ENCODE data around the gene RABGGTA.

RABGGTA gene

DNA sequence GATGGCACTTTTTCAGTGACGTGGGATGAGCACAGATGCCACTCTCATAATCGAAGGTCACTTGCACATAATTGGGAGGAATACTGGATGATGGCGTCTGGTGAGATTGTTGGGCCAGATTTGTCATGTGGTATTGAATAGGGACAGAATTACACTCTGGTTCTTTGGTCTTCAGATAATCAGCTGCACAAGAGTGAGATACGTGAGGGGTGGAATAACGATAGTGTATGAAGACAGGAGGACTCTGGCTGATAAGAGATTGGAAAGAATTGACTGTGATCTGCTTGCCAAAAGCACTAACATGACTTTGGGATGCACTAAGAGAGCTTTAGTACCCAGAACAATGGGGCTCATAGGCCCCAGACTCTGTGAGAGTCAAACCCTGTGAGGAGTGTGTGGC lies 7.0 kb upstream of the RABGGTA start:
- DNase-seq = no peak

DNA sequence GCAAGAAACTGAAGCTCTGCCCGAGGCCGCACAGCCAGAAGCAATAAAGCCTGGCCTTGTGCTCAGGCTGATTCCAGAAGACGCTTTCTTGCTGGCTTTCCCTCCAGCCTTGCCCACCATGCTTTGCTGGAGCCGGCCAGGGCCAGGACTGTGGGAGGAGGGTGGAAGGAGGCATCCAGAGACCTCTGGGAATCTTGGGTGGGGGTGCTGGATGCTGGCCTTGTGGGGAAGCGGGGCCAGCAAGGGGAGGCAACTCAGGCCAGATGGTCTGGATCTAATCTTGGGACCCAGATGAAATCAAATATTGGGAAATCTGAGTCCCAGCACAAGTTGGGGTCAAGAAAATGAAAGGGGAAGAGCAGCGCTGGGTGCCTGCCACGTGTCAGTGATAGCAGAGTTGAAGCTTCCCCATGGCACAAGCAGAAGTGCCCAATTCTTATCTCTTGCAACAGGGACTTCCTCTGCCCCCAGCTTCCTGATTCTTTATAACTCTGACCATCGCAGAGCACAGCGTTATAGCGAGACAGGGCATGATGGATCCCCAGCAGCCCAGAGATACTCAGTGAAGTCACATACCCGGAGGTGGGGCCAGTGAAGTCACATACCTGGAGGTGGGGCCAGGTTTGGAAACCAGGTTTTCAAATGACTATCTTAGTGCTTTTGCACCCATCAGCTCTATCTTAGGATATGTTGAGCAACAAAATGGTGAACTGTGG lies 6.4 kb upstream of the RABGGTA start:
- no peak for DNase-seq

DNA sequence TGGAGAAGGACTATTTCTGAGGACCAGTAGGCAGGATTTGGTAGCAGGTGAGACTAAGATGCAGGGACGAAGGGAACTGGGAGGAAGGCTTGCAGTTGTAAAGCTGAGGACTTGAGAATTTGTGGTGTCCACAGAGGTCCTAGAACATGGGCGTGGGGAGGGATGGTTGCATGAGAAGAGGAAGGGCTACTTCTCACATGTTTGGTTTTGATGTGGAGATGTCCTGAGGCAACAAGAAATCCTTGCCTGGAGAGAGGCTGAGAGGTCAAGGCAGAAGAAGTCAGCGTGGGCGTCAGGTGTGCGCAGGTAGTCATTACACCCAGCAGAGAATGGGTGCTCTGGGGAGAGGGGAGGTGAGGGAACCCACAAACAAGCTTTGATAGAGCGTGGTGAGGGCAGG lies 5.7 kb upstream of the RABGGTA start:
- DNase-seq = no peak

DNA sequence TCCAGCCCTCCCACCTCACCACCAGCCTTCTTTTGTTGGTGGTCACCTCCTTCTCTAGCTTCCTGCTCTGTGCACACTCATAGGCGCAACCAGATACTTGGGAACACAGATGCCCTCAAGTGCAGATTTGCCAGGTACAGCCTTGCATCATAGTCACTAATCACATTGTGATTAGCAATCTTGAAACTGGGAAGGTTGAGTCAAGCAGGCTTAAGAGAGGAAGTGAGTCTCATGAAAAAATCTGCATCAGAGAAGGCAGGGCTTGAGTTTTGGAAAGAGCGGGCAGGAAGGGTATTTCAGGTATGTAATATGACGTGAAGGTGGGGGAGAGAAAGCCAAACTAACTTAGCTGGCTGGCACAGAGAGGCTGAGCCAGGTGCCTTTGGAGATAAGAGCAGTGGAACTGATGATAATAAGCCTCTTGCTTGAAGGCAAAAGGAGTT lies 2.7 kb upstream of the RABGGTA start:
- peak; percentile 55 for DNase-seq

DNA sequence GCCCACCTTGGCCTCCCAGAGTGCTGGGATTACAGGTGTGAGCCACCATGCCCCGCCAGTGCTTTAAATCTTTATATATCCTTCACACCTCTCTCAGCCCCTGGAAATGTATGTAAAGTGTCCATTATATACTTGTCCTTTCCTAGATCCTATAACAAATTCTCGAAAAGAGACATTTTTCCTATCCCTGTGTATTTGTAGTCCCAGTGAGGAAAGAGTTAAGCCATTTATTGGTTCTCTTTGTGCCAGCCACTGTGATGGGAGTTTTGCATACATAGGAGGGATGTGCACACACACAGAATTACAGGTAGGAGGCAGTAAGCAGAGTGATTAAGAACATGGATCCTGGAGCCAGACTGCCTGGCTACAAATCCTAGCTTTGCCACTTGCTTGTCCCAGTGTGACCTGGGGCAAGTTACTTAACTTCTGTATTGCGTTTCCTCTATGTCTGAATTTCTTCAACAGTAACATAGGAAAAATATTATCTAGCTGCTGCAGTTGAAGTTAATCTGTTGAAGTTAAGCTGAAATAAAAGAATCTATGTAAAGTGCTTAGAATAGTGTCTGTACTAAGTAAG lies 2.1 kb upstream of the RABGGTA start:
- DNase-seq = no peak

DNA sequence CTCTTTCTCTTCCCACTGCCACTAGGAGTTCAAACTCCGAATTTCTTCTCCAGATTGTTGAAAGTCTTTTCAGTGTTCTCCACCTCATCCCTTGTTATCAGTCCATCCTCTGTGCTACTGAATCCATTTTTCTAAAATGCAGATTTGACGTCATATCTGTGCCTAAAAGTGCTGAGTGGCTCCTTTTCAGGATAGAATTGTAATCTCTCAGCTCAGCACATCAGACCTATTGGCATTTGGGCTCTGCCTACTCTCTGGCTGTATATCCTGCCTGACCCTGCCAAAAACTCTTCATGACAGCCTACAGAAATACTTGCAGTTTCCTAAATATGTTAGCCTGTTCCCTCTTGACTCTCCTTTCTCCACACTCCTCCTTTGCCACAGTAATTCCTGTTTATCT lies 1.1 kb upstream of the RABGGTA start:
- DNase-seq = no peak

DNA sequence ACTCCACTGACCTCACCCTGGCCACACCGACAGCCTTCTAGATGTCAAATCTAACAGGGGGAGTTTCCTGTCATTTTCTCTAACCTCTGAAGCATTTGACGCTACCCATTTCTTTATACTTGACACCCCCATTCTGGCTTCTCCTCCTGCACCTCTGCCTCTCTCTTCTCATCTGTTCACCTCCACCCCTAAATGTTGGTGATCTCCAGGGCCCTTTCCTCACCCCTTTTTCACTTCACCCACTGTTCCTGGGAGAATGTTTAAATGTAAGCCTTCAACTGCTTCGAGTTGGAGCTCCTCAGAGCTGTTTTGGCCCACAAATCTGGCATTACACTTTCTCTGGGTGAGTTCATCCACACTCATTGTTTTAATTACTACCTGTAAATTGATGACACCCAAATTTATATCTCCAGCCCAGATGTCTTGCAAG lies 452 bp upstream of the RABGGTA start:
- DNase-seq = no peak

DNA sequence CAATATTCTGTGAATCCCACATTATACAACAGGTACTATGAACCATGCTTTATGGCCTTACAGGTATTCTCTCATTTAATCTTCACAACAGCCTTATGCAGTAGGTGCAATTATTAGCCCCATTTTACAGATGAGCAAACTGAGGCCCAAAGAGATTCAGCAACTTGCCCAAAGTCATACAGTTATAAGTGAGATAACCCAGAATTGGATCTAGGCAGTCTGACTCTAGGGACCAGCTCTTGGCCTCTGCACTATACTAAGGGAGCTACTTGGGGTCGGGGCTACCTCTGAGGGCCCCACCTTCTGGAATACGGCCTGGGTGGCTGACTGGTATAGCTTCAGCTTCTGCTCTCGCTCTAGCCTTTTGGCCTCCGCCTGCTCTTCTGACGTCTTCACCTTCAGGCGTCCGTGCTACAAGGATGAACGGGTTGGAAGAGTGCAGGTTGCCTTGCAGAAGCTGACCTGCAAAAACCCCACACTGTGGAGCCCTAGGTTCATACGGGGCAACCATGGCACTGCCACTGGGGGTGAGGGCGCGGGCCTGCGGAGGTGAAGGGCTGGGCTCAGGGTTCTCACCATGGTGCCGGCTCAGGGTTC lies 762 bp downstream of the RABGGTA start:
- DNase-seq = no peak

DNA sequence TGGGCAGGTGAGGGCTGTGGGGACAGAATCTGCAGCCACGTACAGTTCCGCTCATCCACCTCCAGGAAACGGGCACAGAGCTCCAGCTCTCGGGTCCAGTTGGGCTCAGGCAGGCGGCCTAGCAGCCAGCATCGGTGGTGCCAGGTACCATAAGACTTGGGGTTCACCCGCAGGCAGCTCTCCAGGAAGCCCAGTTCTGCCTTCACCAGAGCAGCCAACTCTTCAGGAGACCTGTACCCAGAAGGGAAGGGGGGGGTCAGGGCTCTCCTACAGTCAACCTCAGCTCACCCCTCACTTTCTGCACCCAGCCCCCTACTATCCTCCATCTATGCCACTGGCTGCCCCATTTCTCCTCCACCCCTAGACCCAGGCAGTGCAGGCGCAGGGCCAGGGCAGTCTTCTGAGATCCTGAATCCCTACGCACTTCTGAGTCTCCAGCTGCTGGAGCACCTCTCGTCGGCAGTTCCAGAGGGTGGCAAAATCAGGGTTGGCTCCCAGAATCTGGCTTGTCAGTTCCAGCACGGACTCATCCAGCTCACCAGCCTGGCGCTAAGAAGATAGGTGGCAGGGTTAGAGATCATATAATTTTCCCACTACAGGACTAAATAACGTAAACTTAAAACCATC lies 1.4 kb downstream of the RABGGTA start:
- no peak for DNase-seq

DNA sequence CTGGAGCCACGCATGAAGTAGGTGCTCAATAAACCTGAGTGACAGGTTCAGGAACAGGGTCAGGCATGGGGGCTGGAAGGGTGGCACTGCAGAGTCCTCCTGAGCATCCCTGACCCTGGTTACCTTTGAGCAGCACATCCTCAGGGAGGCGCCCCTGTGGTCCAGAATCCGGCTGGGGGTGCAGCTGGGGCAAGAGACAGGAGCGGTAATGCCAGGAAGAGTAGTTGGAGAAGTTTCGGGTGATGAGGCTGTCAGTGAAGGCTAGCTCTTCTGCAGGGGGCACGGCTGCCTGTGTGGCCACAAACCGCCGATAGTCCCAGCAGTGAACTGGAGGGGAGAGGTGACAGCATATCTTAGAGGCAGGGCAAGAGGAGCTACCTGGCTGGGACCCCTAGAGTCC lies 2.0 kb downstream of the RABGGTA start:
- DNase-seq = no peak

DNA sequence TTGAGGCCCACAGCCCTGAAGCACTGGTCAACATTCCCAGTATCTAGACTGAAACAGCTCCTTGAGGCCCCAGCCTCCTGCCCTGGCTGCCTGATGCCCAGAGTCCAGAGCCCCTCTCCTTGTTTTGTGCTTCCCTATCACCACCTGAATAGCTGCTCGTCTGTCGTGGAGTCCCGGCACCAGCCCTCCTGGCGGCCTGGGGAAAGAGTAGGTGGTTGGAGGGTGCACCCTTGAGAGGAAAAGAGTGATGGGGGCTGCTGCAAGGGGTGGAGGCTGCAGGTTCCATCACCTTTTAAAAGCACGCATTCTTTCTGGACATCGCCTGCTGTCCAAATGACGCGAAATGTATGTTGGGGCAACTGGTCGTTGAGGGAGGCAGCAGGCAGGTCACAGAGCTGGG lies 3.2 kb downstream of the RABGGTA start:
- no peak for DNase-seq

DNA sequence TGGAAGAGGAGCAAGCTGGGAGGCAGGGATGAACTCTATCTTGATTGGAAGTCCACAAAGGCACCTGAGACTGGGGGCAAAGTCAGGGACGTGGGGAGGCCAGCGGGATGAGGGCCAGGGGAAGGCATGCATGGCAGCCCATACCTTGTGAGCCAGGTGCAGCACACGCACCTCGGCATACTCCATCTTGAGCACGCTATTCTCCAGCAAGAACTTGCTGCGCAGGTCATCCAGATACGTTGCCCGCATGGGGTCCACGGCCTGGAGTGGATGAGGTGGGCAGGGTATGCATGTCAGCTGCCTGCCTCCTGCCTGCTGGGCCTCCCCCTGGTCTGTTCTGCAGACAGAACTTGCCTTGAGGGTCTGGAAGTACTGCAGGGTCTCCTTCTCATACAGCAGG lies 3.9 kb downstream of the RABGGTA start:
- no peak for DNase-seq

DNA sequence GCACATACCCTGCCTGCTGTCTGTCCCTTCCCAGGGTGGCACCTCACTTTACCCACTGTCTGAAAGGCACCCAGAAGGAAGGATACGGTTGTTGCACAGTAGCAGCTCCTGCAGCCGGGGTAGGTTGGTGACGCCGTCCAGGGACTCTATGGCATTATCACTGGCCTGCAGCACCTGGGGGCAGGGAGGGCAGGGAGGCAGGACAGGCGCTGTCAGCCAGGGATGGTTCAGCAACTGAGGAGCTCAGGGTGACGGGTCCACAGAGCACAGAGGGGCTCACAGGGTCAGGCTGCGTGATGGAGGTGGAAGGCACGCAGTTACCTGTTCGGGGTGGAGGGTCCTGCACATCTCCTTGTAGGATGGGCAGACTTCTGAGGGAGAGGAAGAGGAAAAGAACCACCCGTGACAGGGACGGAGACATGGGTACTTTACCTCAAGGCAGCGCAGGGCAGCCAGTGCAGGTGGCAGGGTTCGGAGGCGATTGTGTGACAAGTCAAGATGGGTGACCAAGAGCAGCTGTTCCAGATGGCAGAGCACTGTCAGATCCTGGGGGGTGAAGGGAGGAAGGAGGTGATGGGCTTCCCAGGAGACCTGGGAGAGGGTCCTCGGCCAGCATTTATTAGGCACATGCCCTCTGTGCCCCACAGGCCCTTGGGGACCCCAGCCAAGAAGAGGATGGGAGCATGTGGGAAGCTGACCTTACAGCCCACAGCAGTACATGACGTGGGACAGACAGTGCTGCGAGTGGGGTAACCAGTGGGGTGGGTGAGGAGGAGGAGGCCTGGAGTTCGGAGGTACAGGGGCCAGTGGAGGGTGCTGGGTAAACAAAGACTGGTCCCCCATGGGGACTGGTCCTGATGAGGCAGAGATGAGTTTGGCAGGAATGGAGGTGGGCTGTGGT lies 4.8 kb downstream of the RABGGTA start:
- no peak for DNase-seq

DNA sequence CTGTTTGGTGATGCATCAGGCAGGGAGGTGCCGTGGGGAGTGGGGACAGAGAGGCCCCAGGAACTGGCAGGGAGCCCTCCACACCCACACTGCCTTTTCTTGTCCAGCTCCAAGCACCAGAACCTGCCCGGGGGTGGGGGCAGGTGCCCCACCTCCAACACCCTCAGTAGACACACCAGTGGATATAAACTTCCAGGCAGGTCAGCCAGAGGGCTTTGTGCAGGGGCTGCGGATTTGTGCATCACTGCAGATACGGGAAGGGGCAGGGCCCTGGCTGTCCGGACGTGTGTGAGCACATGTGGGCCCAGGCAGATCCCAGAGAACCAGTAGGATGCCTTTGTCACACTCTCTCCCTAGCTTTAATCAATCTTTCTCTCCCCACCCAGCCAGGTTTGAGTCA lies 7.1 kb downstream of the RABGGTA start:
- no peak for DNase-seq

DNA sequence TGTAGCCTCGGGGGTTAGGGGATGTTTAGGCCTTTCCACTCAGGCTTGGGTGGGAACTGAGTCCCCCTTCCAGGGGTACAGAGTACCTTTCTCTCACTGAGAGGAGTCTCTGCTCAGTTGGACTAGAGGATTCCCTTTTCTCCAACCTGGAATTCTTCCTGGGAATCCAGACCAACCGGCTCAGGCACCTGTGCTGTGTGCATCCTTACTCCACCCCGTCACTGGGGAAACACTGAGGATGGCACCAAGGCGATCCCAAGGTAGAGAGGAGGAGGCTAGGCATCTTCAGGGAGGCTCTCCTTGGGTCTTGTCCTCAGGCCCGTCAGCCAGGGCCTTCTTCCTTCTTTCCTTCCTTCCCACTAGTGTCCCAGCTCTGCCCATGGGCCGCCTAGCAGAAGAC lies 7.5 kb downstream of the RABGGTA start:
- no peak for DNase-seq

DNA sequence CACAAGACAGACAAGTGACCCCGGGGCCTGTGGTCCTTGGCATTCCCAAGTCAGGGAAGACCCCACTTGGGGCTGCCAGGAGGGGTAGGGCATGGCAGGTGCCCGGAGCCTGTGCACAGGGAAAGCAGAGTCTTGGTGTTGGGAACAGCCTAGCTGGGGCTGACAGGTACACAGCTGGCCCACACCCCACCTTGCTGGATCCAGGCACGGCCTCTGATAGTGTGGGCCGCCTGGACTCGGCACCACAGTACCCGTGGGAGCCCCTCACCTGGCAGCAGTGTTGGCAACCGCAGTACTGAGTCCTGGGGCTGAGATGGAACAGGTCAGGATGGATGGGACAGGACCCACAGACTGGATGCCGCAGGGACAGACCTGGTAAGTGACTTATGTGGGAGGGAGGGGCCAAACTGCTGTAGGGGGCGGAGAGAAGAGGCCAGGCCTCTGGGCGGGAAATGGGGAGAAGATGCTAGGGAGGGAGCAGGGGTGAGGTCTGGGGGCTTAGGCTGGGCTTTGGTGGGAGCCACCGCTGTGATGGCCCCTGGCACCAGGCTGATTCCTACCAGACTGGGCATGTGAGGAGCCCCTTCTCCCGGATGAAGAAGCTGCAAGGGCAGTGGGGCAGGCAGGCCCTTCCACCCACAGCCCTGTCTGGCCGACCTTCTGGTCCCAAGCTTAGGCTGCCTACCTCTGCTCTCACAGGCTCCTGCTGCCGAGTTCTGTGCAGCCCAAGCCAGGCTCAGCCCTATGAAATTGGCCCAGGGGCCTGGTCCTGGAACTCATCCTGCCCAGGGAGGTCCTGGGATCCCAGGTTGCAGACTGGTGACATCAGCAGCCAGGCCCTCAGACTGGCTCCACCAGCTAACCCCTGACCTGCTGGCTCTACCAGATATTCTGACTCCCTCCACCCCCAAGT lies 8.3 kb downstream of the RABGGTA start, which contains the start of gene TGM1:
TSS of gene TGM1 (minus strand) at position 357 of the 913 bp plus-strand sequence. CDS start 825 bp downstream, outside the sequence.
- no peak for DNase-seq

DNA sequence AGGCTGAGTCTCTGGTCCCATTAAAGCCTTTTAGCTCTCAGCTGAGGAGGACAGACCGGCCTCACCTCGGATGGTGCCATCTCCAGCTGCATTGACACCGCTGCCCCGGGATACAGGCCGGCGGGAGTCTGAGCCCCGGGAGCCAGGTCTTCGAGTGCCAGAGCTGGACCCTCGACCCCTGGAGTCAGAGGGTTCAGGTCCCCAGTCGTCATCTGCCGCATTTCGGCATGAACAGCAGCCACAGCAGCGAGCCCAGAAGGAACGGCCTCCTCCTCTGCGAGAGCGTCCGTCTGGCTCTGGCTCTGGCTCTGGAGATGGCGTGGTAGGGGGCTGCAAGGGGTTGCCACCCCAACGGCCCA lies 9.4 kb downstream of the RABGGTA start:
- no peak for DNase-seq

DNA sequence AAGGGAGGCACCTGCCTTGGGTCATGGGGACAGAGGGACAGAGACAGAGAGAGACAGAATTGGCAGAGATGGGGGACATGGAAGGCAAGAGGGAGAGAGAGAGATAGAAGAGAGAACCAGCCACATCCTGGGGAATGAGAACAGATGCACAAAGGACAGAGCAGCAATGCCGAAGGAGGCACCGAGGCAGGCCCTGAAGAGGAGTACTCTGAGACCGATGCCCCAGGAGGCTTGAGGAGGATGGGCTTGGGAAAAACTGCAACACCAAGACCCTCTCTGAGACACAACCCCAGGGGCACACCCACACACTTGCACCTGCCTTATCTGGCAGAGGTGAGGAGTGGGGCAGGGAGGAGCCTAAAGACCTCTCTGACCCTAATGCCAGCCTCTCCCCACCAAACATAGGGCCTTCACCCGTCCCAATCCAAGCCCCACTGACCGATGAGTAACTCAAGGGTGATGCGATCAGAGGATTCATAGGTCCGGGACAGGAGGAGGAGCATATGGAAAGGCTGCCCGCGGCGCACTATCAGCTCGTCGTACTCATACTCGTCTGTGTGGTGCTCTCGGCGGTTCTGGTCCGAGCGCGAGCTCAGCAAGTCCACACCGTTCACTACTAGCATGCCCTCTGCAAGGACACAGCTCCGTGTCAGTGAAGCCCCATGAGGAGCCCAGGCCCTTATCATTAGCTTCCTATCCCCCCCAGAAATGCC lies 10.0 kb downstream of the RABGGTA start:
- no peak for DNase-seq

DNA sequence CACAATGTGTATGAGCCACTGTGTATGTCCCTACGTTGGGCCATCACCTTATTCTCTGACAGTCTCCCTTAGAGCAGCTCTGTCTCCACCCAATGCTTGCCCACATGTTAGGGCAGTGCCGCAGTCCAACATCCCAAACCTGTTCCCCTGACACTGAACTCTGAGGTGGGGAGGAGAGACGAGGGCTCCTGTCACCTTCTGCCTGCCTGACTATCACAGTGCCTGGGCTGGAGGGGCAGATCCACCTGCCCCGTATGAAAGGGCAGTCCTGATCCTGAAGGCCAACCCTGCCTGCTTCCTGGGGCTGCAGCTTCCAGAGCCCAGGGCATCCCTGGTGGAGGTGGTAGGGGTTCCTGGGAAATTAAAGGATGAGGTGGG lies 10.6 kb downstream of the RABGGTA start:
- no peak for DNase-seq

DNA sequence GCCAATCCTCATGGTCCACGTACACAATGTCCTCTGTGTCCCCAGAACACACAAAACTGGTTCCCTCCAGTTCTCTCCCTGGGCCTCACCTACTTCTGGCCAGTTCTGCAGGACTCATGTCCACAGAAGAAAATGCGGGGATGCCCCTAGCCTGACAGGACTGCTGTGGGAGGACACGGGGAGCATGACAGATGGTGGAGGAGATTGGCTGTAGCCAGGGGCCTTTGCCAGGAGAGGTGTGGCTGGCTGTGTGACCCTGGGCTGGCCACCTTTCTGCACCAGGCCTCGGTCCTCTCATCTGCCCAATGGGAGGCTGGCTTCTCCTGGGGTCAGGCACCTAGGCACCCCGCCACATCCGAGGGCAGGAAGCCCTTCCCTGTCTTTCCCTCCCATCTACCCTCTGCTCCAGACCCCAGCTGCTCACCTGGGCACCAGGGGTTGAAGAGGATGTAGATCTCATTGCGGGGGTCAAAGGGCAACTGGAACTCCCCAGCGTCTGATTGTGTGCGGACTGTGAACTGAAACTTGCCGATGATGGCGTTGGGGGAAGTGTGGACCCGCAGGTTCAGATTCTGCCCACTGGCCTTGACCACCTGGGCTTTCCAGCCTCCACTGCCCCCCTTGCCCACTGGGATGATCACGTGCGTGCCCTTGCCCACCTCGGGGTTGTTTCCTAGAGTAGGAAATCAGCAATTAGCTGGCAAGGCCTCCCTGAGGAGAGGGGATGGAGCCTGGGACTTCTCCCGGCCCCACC lies 11.2 kb downstream of the RABGGTA start:
- DNase-seq = no peak
